GM18502 (cell line): ENCODE results near the gene ZNF646.

Experiments used
- ATAC-seq: cut with Tn5 transposase; IDR thresholded peaks from one replicate; pipeline ENCODE4 v1.9.1; 2021; ENCODE audit warnings: mild to moderate bottlenecking; ENCODE audit not compliant: unreplicated experiment, poor library complexity

The ZNF646 gene, protein sequence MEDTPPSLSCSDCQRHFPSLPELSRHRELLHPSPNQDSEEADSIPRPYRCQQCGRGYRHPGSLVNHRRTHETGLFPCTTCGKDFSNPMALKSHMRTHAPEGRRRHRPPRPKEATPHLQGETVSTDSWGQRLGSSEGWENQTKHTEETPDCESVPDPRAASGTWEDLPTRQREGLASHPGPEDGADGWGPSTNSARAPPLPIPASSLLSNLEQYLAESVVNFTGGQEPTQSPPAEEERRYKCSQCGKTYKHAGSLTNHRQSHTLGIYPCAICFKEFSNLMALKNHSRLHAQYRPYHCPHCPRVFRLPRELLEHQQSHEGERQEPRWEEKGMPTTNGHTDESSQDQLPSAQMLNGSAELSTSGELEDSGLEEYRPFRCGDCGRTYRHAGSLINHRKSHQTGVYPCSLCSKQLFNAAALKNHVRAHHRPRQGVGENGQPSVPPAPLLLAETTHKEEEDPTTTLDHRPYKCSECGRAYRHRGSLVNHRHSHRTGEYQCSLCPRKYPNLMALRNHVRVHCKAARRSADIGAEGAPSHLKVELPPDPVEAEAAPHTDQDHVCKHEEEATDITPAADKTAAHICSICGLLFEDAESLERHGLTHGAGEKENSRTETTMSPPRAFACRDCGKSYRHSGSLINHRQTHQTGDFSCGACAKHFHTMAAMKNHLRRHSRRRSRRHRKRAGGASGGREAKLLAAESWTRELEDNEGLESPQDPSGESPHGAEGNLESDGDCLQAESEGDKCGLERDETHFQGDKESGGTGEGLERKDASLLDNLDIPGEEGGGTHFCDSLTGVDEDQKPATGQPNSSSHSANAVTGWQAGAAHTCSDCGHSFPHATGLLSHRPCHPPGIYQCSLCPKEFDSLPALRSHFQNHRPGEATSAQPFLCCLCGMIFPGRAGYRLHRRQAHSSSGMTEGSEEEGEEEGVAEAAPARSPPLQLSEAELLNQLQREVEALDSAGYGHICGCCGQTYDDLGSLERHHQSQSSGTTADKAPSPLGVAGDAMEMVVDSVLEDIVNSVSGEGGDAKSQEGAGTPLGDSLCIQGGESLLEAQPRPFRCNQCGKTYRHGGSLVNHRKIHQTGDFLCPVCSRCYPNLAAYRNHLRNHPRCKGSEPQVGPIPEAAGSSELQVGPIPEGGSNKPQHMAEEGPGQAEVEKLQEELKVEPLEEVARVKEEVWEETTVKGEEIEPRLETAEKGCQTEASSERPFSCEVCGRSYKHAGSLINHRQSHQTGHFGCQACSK (N-terminal part only)

DNA sequence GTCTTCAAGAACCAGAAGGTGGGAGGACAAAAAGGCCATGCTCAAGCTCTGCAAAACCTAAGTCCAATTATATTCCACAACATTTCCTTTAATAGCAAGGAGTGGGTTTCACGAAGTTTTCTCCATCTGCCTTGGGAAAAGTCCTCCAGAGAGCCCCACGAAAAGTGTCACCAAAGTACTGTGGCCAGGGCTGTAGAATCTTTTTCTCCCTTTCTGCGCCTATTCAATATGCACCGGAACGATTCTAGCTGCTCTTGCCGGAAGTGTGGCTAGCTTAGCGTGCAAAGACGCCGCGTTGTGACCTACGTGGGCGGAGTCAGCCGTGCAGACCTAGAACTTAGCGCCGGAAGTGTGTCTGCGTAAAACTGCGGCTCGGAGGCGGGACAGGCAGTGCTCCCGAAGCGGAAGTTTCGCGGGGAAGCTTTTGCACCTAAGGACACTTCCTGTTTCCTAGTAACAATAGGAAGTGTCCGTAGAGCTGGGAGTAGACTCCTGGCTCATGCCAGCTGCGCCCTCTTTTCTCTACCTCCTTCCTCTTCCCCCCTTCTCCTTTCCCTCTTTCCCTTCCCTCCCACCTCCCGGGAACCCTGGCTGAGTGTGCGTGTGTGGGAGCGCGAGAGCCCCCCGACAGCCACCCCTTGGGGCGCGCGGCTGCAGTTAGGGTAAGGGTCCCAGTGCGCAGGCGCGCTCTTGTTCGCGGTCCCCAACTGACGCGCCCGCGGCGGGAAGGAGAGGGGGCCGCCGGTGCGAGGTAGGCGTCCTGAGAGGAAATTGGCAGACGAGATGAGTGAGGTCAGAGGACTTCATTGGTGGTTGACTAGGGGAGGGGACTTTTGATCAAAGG is at the start of gene ZNF646, which contains the start of gene ZNF668:
Gene ZNF646, plus strand, starts transcription at position 453 of the 844 bp plus-strand sequence. CDS start 1,903 bp downstream, outside the sequence.
Gene ZNF668, minus strand, starts transcription at position 271 of the 844 bp plus-strand sequence. CDS start 9,781 bp downstream, outside the sequence.
- ATAC-seq, result peak; percentile 77

DNA sequence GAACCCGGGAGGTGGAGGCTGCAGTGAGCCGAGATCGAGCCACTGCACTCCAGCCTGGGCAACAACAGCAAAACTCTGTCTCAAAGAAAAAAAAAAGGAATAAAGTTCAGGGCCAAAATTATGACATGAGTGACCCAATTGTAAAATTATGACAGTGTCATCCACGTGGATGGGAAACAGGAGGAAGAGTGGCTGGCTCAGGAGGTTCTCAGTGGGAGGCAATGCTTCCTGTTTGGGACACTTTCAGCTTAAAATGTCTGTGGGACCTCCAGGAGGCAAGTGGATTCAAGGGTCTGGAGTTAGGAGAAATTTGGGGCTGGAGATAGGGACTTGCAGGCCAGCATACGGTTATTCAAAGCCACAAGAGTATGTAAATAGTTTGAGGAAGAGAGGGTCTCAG is 48.9 kb upstream of the ZNF646 start:
- no peak for ATAC-seq

DNA sequence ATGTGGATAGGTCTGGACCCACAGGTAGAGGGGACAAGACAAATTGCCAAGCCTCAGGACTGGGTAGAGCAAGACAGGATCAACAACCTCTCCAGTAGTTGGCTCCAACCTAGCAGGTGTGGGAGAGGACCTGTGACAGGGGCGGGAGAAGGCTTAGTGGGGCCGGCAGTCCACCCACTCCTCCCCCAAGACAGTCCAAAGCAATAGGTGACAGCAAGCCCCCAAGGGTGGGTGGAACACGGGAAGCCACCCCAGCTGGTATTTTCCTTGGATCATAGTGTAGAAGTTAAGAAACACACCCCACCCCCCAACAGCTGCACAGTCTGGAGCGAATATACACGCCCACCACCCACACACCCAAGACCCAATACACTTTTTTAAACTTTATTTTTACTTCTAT is 45.0 kb upstream of the ZNF646 start:
- no peak for ATAC-seq

DNA sequence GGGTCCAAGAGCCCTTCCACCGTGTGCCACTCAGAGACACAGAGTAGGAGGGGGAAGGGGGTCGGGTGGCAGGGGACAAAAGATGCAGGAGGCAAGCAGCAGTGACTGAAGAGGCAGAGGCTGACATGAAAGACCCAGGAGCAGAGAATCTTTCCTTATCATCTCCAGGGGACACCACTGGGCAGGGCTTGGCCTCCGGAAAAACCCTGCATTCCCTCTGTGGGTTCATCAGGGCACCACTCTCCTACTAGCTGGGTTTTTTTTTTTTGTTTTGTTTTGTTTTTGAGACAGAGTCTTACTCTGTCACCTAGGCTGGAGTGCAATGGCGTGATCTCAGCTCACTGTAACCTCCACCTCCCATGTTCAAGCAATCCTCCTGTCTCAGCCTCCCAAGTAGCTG is 42.9 kb upstream of the ZNF646 start:
- no peak for ATAC-seq

DNA sequence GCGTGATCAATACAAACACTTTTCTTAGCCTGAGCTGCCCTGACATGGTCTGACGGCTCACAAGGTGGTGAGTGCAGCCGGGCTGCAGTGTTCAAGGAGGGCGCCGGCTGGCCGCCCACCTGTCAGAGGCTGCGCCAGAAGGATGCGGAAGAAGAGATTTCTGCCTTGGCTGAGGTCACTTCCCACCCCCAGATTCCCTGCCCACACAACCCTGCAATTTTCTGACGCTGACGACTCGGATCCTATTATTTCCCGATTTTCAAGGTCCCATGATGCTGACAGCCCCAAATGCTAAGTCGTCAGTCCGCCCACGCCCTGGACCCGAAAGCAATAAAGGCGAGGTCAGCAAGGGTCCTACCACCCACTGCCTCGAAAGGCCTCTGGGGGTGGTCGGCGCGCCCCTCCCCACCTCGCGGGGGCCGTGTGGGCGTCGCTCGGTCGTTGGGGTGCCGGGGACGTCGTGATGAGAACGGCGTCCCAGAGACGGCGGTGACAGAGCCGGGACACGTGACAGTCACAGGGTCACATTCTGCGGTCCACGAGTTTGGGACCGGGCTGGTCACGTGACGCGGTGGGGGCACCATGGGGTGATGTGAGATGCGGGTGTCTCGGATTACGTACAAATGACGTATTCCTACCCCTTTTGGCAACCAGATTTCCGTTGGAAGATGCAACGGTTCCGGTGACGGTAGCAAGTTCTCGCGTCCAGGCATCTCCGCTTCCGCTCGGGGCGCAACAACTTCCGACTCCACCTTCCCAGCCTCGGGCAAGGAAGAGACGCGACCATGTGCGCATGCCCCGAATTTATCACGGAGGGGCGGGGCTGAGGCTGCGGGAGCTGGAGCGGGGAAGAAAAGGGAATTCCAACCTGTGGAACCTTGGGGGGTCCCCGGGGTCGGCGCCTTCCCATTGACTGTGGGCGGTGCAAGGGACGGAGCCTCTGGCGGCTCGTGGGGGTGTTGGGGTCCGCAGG is 41.2 kb upstream of the ZNF646 start, which contains the start of gene STX4:
Gene STX4, plus strand, starts transcription at position 823 of the 973 bp plus-strand sequence. CDS start 248 bp downstream, outside the sequence.
- ATAC-seq, result peak; percentile 80

DNA sequence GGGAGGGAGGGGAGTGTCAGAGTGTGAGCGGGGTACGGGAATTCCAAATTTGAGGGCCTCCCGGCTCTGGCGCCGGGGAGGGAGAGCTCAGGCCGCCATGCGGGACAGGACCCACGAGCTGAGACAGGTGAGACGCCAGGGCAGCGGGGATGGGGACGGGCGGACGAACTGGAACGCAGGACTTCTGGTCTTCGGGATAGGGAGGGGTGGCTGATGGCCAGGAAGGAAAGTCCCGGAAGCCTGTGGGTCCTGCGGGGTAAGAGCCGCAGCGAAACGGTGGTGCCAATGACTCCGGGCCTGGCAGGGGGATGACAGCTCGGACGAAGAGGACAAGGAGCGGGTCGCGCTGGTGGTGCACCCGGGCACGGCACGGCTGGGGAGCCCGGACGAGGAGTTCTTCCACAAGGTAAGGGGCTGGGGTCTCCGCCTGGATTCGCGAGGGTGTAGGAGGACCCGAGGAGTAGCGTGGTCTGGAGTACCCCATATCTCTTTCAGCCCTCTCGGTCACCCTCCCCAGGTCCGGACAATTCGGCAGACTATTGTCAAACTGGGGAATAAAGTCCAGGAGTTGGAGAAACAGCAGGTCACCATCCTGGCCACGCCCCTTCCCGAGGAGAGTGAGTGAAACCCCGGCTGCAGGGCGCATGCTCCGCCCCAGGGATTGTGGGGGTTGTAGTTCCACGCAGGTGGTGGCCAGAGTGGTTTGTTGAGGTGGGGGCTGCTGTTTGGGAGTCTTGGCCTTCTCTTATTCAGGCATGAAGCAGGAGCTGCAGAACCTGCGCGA is 40.3 kb upstream of the ZNF646 start:
- peak; percentile 48 for ATAC-seq

DNA sequence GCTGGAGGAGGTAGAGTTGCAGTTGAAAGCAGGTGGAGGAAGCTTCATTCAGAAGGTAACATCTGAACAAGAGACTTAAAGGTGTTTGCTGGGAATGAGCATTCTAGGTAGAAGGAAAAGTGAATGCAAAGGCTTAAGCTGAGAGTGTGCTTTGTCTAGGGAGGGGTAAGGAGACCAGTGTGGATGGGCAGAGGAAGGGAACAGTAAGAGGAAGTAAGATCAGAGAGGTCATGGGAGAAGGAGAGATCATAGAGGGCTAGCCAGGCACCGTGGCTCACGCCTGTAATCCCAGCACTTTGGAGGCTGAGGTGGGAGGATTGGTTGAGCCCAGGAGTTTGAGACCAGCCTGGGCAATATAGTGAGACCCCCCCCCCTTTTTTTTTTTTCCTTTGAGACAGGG is 37.5 kb upstream of the ZNF646 start:
- ATAC-seq, result no peak

DNA sequence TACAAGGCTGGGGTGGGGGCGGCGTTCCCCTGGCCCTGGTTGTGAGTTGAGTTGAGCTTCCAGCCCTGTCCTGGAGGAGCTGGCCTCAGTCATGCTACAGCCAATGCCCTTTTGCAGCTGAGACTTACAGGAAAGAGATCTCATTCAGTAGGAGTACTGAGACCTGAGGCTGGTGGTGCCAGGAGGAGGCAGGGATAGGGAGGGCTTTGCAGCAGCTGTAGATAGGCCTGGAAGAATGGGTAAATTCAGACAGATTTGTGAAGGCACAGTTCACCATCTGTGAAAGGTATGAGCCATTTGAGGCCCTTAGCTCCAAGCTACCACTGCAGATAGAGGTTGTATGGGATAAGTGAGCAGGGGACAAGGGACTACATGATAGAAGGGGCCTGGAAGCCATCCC is 35.2 kb upstream of the ZNF646 start:
- ATAC-seq, result no peak

DNA sequence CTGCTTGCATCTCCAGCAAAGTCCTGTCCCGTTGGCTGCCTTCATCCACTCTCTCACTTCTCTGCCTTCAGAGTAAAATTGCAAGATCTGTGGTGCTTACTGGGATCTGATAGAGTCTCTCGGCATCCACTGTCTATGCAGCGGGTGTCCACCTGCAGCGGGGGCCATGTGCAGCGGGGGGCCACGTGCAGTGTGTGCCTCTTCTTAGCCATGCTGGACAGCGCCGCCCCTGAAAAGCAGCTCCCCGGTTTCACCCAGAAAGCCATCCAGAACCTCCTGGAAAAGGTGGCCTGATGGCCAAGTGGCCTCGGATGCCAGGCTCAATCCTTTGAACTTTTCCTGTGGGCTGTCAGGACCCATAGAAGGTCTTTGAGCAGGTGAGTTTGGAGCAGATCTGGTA is 31.4 kb upstream of the ZNF646 start:
- ATAC-seq, result no peak

DNA sequence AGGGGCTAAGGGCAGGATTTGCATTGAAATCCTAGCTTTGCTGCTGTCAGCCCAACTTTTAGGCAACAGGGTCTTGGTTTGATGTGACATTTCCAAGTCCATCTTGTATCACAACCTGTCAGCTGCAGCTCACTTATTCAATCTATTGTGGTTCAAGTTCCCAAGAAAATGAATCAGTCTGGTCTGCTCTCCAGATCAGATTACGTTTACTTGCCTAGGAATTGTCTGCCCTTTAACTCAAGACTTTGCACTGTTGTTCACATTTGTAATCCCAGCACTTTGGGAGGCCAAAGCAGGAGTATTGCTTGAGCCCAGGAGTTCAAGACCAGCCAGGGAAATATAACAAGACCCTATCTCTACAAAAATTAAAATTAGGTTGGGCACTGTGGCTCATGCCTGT is 30.9 kb upstream of the ZNF646 start:
- ATAC-seq, result no peak

DNA sequence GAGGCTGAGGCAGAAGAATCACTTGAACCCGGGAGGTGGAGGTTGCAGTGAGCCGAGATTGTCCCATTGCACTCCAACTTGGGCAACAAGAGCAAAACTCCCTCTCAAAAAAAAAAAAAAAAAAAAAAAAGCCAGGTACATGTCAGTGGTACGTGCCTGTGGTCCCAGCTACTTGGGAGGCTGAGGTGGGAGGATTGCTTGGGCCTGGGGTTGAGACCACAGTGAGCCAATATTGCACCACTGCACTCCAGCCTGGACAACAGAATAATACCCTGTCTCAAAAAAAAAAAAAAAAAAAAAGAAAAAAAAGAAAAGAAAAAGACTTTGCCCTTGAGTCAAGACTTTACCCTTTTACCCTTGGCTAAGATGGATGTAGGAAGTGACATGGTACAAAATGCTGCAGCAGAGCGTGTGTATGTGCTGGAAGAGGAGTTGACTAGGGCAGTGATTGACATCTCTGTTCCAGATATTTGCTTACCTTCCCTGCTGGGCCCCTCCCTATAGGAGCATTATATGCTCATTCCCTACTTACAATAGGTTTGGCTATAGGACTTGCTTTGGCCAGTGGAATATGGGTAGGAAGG is 30.2 kb upstream of the ZNF646 start:
- no peak for ATAC-seq

DNA sequence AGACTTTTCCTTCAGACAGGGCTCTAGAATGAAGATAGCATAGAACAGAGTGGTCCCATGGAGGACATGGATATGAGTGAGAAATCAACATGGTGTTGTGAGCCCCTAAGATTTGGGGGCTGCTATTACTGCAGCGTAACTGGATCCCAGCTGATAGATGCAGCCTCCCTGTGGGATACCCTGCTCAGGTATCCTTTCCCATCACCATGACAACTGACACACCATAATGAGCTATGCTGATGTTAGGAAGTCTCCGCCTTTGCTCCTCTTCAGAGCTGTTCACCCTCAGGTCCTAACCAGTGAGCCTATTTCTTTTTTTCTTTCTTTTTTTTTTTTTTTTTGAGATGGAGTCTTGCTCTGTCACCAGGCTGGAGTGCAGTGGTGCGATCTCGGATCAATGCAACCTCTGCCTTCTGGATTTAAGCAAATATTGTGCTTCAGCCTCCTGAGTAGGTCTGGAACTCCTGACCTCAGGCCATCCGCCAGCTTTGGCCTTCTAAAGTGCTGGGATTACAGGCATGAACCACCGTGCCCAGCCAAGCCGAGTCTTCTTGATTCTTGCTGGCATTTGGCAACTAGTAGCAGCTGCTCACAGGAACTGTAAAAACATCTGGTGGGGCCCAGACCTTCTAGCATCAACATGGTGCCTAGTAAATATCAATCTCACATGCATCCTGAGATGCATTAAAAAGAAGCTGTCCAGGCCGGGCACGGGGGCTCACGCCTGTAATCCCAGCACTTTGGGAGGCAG is 23.8 kb upstream of the ZNF646 start:
- ATAC-seq, result no peak

DNA sequence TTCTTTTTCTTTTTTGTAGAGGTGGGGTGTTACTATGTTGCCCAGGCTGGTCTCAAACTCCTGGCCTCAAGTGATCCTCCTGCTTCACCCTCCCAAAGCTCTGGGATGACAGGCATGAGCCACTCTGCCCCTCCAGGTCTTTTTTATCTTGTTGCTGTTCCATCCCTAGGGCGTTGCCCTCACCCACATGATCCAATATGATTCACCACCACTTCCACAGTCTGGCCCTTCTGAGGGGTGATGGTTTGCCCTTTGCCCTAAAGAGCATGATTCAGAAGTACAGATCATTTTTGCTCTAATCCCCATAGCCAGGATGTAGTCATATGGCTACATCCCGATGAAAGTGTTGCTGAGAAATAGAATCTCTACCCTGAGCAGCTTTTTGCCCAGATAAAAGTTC is 22.1 kb upstream of the ZNF646 start:
- ATAC-seq, result no peak

DNA sequence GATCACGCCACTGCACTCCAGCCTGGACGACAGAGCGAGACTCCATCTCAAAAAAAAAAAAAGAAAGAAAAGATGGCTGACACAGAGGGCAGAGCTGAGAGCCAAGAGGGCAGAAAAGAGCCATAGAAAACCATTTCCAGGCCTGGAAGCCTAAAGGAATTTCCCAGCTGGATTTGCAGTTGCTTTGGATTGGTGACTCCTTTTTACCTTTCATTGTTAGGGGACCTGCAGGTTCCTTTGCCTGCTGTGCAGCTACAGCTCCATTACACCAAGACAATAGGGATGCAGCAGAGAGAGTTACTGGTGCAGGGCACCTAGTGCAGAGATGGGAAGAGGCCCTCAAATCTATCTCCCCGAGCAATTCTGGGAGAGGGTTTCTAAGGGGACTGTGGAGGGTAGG is 18.6 kb upstream of the ZNF646 start:
- ATAC-seq, result no peak

DNA sequence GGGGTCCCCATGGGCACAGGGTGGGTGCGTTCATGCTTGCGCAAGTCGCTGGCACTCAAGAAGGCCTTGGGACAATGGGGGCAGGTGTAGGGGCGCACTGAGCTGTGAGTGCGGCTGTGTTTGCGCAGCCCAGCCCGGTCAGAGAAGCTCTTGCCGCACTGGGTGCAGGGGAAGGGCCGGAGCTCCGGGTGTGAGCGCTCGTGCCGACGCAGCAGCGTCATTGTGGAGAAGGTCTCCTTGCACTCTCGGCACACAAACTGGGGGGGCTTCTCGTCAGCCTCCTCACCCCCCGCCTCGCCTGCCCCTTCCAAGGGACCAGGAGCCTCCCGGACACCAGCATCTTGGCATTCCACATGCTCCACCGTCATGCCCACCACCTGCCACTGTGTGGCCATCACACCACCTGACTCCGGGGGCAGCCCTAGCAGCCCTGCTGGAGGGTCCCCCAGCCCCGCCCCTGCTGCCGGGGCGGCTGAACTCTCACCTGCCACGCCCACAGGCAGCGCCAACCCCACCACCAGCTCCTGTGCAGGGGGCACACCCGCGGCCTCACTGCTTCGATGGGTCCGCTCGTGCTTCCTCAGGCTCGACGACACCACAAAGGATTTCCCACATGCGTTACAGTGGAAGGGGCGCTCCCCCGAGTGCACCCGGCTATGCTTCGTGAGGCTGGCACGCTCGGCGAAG is 13.0 kb upstream of the ZNF646 start:
- no peak for ATAC-seq
